Hepatocyte (in vitro differentiated cells): ENCODE results near the gene ANKRD11. TPM values are rescaled to one million over a fixed set of nuclear protein-coding genes. Genes with fewer than 3 reads are reported as not detected.

Source experiments
- DNase-seq: peaks from one replicate; pipeline ENCODE4 v3.0.0-alpha.2; 2016; ENCODE audit warnings: low spot score
- H2AFZ ChIP-seq: fragments of 200-600 bp; sonication (generic); 2 replicates; pipeline ENCODE4 v1.6.0; 2016; ENCODE audit warnings: antibody characterized with exemption, mild to moderate bottlenecking
- H3K27ac ChIP-seq: fragments of 200-600 bp; sonication (generic); 2 replicates; pipeline ENCODE4 v1.5.1; 2016; ENCODE audit warnings: mild to moderate bottlenecking
- H3K27me3 ChIP-seq: fragments of 200-600 bp; sonication (generic); 2 replicates; pipeline ENCODE4 v1.6.1; 2016
- H3K36me3 ChIP-seq: fragments of 200-600 bp; sonication (generic); replicated peaks from 2 replicates; pipeline ENCODE4 v1.5.1; 2016; ENCODE audit warnings: low read depth; ENCODE audit not compliant: insufficient read depth
- H3K4me1 ChIP-seq: fragments of 200-600 bp; sonication (generic); 2 replicates; pipeline ENCODE4 v1.5.1; 2016; ENCODE audit warnings: mild to moderate bottlenecking, moderate library complexity; ENCODE audit not compliant: insufficient read depth
- H3K4me2 ChIP-seq: fragments of 200-600 bp; sonication (generic); 2 replicates; pipeline ENCODE4 v1.6.0; 2016
- H3K4me3 ChIP-seq: fragments of 200-600 bp; sonication (generic); 2 replicates; pipeline ENCODE4 v1.5.1; 2016; ENCODE audit warnings: mild to moderate bottlenecking
- H3K79me2 ChIP-seq: fragments of 200-600 bp; sonication (generic); 2 replicates; pipeline ENCODE4 v1.6.0; 2017; ENCODE audit warnings: mild to moderate bottlenecking
- H3K9me2 ChIP-seq: fragments of 200-600 bp; sonication (generic); replicated peaks from 2 replicates; pipeline ENCODE4 v1.6.0; 2017; ENCODE audit warnings: mild to moderate bottlenecking; ENCODE audit not compliant: insufficient read depth
- H3K9me3 ChIP-seq: fragments of 200-600 bp; sonication (generic); 2 replicates; pipeline ENCODE4 v1.5.1; 2016; ENCODE audit warnings: low read depth, mild to moderate bottlenecking
- H4K20me1 ChIP-seq: fragments of 200-600 bp; sonication (generic); 2 replicates; pipeline ENCODE4 v1.6.0; 2016; ENCODE audit warnings: mild to moderate bottlenecking; ENCODE audit not compliant: insufficient read depth, poor library complexity, severe bottlenecking
- EZH2 ChIP-seq: fragments of 200-600 bp; sonication (generic); IDR thresholded peaks from 2 replicates; pipeline ENCODE4 v1.6.1; 2016; ENCODE audit warnings: antibody characterized with exemption, mild to moderate bottlenecking, borderline replicate concordance
- EZH2phosphoT487 ChIP-seq: fragments of 200-600 bp; sonication (generic); IDR thresholded peaks from one replicate; pipeline ENCODE4 v1.6.1; 2018; ENCODE audit warnings: antibody characterized with exemption, mild to moderate bottlenecking, low read depth, moderate library complexity; ENCODE audit not compliant: unreplicated experiment, severe bottlenecking
- WGBS: methylation state at CpG from one replicate; pipeline ENCODE4 v1.1.6; 2016; ENCODE audit warnings: low lambda C conversion rate; ENCODE audit errors: missing lambda C conversion rate; 5-methylcytosine and 5-hydroxymethylcytosine counted together
- polyA plus RNA-seq: library from polyadenylated mRNA; unstranded; fragments of >200 nt; fragmentation: Nextera tagmentation; extraction: Ambion mirVana; gene quantifications from 2 replicates; pipeline ENCODE4 v1.2.1, GENCODE V29; 2016
- total RNA-seq: library from RNA; depleted of rRNA; stranded (reverse); fragments of >200 nt; gene quantifications from 2 replicates; pipeline ENCODE4 v1.2.3, GENCODE V29; 2014
- TF ChIP-seq, protein P1 (sequence below): fragments of 200-600 bp; sonication (generic); IDR thresholded peaks from 2 replicates; pipeline ENCODE4 v1.5.1; 2016; ENCODE audit warnings: antibody characterized with exemption, mild to moderate bottlenecking; ENCODE audit not compliant: poor library complexity

ANKRD11 gene
- total and polyA plus RNA-seq, 2 experiments from 2014 or later, result 48.7 to 130 TPM

GRCh38 chr16:89536886-89537548 lies 46.7 kb upstream of the ANKRD11 start:
- Histone ChIP-seq H3K79me2 (no peaks in the 10 kb centered on the region), H3K9me2 (no peaks in the 10 kb centered on the region), H3K36me3 (no peaks in the 10 kb centered on the region), H3K4me2 (no peak overlapping the region), H2AFZ (no peak overlapping the region), H3K27ac (no peak overlapping the region), H3K9me3 (no peaks in the 10 kb centered on the region), H4K20me1 (no peaks in the 10 kb centered on the region), H3K4me3 (no peak overlapping the region), H3K4me1 (no peaks in the 10 kb centered on the region), H3K27me3 (no peaks in the 10 kb centered on the region)
- TF ChIP-seq EZH2phosphoT487 (no peak), EZH2 (no peak)
- TF ChIP-seq, protein P1, sequence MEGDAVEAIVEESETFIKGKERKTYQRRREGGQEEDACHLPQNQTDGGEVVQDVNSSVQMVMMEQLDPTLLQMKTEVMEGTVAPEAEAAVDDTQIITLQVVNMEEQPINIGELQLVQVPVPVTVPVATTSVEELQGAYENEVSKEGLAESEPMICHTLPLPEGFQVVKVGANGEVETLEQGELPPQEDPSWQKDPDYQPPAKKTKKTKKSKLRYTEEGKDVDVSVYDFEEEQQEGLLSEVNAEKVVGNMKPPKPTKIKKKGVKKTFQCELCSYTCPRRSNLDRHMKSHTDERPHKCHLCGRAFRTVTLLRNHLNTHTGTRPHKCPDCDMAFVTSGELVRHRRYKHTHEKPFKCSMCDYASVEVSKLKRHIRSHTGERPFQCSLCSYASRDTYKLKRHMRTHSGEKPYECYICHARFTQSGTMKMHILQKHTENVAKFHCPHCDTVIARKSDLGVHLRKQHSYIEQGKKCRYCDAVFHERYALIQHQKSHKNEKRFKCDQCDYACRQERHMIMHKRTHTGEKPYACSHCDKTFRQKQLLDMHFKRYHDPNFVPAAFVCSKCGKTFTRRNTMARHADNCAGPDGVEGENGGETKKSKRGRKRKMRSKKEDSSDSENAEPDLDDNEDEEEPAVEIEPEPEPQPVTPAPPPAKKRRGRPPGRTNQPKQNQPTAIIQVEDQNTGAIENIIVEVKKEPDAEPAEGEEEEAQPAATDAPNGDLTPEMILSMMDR, result no peak
- DNase-seq, result no peak
- 94% methylated on average over 34 of the region's 36 CpGs for WGBS

DNA sequence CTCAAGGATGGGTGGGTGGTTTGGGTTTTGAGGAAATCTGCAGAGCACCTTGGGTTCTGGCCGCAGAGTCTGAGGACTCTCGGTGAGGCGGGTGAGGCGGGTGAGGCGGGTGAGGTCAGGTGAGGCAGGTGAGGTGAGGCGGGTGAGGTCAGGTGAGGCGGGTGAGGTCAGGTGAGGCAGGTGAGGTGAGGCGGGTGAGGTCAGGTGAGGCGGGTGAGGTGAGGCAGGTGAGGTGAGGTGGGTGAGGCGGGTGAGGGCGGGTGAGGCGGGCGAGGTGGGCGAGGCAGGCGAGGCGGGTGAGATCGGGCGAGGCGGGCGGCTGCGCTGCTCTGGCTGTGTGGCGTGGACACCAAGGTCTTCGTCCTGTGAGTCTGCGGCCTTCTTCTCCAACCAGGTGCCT lies 46.0 kb upstream of the ANKRD11 start:
- H3K4me2 ChIP-seq, result no peak overlapping the region
- H3K9me2 ChIP-seq, result no peaks in the 10 kb centered on the region
- no peak overlapping the region for H3K27ac ChIP-seq
- H3K4me1 ChIP-seq, result no peaks in the 10 kb centered on the region
- DNase-seq, result no peak
- H2AFZ ChIP-seq, result no peak overlapping the region
- no peaks in the 10 kb centered on the region for H3K79me2 ChIP-seq
- no peaks in the 10 kb centered on the region for H3K36me3 ChIP-seq
- H3K27me3 ChIP-seq, result no peaks in the 10 kb centered on the region
- H3K9me3 ChIP-seq, result no peaks in the 10 kb centered on the region
- TF ChIP-seq, protein P1, result no peak
- TF ChIP-seq EZH2phosphoT487, result no peak
- WGBS, result 94% methylated on average over 11 of the region's 24 CpGs
- H3K4me3 ChIP-seq, result no peak overlapping the region
- H4K20me1 ChIP-seq, result no peaks in the 10 kb centered on the region

DNA sequence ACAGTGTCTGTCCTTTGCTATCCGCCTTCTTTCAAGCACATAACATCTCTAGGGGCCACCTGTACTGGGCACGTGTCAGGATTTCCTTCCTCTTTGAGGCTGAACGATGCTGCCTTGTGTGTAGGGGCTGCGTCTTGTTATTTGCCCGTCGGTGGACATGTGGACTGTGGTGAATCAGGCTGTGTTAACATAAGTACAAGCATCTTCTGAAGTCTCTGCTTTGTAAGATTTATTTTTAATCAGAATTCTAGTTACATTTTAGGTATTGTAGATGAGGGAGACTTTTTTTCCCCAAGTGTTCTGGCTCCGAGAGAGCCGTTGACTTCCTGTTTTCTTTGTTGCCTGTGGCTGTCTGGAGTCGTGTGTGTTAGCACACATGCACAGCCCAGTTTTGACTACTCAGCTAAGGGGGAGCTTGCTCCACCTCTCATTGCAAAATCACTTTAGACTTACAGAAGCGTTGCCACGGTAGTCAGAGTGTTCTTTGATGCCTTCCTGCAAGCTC lies 43.9 kb upstream of the ANKRD11 start:
- no peaks in the 10 kb centered on the region for H3K36me3 ChIP-seq
- H3K27ac ChIP-seq, result no peak overlapping the region
- no peak for TF ChIP-seq EZH2
- TF ChIP-seq, protein P1, result no peak
- no peak for DNase-seq
- no peaks in the 10 kb centered on the region for H3K79me2 ChIP-seq
- no peaks in the 10 kb centered on the region for H3K27me3 ChIP-seq
- no peak overlapping the region for H3K4me2 ChIP-seq
- H4K20me1 ChIP-seq, result no peaks in the 10 kb centered on the region
- no peaks in the 10 kb centered on the region for H3K4me1 ChIP-seq
- WGBS, result 85% methylated on average over 11 of the region's 11 CpGs
- H3K9me2 ChIP-seq, result no peaks in the 10 kb centered on the region
- no peak overlapping the region for H3K4me3 ChIP-seq
- no peaks in the 10 kb centered on the region for H3K9me3 ChIP-seq
- H2AFZ ChIP-seq, result no peak overlapping the region
